ENCODE data around the gene PPP2R1A.

The PPP2R1A gene

DNA sequence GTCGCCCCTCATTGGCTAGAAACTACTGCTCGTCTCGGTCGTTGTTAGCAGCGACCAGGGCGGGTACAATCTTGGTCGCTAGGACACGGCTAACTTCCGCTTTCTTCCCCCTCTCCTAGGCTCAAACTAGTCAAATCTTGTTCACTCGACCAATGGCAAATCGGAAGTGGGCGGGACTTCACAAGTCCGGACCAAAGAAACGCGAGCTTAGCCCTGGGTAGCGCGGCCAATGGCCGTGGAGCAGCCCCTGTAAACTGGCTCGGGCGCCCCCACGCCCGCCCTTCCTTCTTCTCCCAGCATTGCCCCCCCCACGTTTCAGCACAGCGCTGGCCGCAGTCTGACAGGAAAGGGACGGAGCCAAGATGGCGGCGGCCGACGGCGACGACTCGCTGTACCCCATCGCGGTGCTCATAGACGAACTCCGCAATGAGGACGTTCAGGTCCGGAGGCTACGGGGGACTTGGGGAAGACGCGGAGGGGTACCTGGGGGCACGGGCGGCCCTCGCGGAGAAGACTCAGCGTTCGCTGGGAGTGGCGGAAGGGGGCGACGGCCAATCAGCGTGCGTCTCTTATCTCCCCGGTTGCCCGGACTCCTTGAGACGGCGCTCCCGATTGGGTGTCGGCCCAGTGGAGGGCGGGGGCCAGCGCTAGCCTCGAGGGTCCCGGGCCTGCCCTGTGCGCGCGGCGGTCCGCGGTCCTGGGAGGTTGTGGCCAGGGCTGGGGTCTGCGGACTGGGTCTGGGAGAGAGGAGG lies at the start of gene PPP2R1A:
TSS of gene PPP2R1A (plus strand) at position 318 of the 752 bp plus-strand sequence. CDS start at position 363, 45 bp downstream.
- Histone ChIP-seq H3K36me3 (replicated peaks; ENCODE audit: insufficient read depth, low read length) (peaks cover 9% of the 10 kb centered on the region; the same call in 1 of the 2 replicates), H3K9ac (ENCODE audit: low read length) (peak within 1 kb of the TSS; percentile 95), H3K4me2 (ENCODE audit: low read depth, low read length) (peak within 1 kb of the TSS; percentile 82), H4K20me1 (ENCODE audit: insufficient read depth, low read length) (no peaks in the 10 kb centered on the region), H3K79me2 (ENCODE audit: low read length) (peaks cover 50% of the 10 kb centered on the region), H3K27me3 (replicated peaks; ENCODE audit: insufficient read depth, low read length) (no peaks in the 10 kb centered on the region), H3F3A (ENCODE audit: insufficient read depth, low read length) (no peaks in the 10 kb centered on the region), H3K9me3 (replicated peaks; ENCODE audit: insufficient read depth, low read length) (no peaks in the 10 kb centered on the region), H2AFZ (ENCODE audit: low read length) (peak within 1 kb of the TSS; percentile 79), H3K9me2 (replicated peaks; ENCODE audit: insufficient read depth, low read length) (no peaks in the 10 kb centered on the region), H3K4me3 (ENCODE audit: low read length) (peak within 1 kb of the TSS; percentile 96), H3K4me1 (ENCODE audit: low read length) (no peaks in the 10 kb centered on the region; the same call in 1 of the 2 replicates), H3K27ac (ENCODE audit: low read length) (peak within 1 kb of the TSS; percentile 89)
- TF ChIP-seq, protein P1, sequence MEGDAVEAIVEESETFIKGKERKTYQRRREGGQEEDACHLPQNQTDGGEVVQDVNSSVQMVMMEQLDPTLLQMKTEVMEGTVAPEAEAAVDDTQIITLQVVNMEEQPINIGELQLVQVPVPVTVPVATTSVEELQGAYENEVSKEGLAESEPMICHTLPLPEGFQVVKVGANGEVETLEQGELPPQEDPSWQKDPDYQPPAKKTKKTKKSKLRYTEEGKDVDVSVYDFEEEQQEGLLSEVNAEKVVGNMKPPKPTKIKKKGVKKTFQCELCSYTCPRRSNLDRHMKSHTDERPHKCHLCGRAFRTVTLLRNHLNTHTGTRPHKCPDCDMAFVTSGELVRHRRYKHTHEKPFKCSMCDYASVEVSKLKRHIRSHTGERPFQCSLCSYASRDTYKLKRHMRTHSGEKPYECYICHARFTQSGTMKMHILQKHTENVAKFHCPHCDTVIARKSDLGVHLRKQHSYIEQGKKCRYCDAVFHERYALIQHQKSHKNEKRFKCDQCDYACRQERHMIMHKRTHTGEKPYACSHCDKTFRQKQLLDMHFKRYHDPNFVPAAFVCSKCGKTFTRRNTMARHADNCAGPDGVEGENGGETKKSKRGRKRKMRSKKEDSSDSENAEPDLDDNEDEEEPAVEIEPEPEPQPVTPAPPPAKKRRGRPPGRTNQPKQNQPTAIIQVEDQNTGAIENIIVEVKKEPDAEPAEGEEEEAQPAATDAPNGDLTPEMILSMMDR (IDR thresholded peaks at IDR 0.05; ENCODE audit: low read length): no peak
- no peak for TF ChIP-seq EZH2 (optimal IDR thresholded peaks at IDR 0.05; ENCODE audit: low read depth, low read length)
- no peak for TF ChIP-seq EZH2phosphoT487 (IDR thresholded peaks at IDR 0.05; ENCODE audit: low read length)
- peak; percentile 100 for DNase-seq

DNA sequence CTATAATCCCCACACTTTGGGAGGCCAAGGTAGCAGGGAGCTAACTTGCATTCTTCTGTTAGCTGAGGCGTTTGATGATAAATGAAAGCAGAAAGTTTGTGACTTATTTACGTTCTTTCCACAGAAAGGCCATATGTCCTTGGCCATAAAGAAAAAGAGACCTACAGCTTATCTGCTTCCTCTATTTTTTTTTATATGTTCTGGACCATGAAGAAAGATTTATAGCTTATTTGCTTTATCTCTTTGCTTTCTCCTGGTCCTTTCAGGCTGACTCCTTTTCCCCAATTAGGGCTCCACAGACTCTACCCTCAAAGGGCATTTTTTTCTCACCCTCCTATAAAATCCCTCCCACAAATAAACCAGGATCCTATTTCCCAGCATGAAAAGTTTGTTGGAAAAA lies 48.6 kb upstream of the PPP2R1A start:
- DNase-seq: no peak
- H3K9me3 ChIP-seq (replicated peaks; ENCODE audit: insufficient read depth, low read length): no peaks in the 10 kb centered on the region
- no peak overlapping the region for H2AFZ ChIP-seq (ENCODE audit: low read length)
- no peak overlapping the region for H3K4me3 ChIP-seq (ENCODE audit: low read length)
- peaks cover 7% of the 10 kb centered on the region; the same call in 1 of the 2 replicates for H3K79me2 ChIP-seq (ENCODE audit: low read length)
- peaks cover 3% of the 10 kb centered on the region; the same call in 1 of the 2 replicates for H3F3A ChIP-seq (ENCODE audit: insufficient read depth, low read length)
- H3K27me3 ChIP-seq (replicated peaks; ENCODE audit: insufficient read depth, low read length): no peaks in the 10 kb centered on the region
- no peak overlapping the region for H3K4me2 ChIP-seq (ENCODE audit: low read depth, low read length)
- H3K27ac ChIP-seq (ENCODE audit: low read length): no peak overlapping the region
- H3K4me1 ChIP-seq (ENCODE audit: low read length): no peaks in the 10 kb centered on the region
- no peak overlapping the region for H3K9ac ChIP-seq (ENCODE audit: low read length)
- no peaks in the 10 kb centered on the region for H3K36me3 ChIP-seq (replicated peaks; ENCODE audit: insufficient read depth, low read length)
- TF ChIP-seq EZH2 (optimal IDR thresholded peaks at IDR 0.05; ENCODE audit: low read depth, low read length) (no peak), EZH2phosphoT487 (IDR thresholded peaks at IDR 0.05; ENCODE audit: low read length) (no peak)
- TF ChIP-seq, protein P1 (IDR thresholded peaks at IDR 0.05; ENCODE audit: low read length): no peak
- H4K20me1 ChIP-seq (ENCODE audit: insufficient read depth, low read length): no peaks in the 10 kb centered on the region
- no peaks in the 10 kb centered on the region for H3K9me2 ChIP-seq (replicated peaks; ENCODE audit: insufficient read depth, low read length)

DNA sequence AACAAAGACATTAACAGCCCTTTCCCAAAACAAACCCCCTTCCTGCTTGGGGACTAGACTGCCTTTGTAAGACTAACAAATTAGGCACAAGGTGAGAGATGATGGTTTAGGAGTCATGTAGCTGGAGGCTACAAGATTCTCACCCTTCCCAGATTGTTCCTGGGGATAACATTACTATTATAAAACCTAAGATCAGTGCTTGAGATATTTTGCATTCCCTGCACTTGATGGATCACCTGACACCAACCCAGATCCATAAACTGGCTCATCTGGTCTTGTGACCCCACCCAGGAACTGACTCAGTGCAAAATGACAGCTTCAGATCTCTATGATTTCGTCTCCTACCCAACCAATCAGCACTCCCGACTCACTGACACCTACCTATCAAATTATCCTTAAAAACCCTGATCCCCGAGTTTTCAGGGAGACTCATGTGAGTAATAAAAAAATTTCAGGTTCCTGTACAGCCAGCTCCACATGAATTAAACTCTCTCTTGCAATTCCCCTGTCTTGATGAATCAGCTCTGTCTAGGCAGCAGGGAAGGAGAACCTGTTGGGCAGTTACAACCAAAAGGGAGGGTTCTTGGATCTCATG lies 47.8 kb upstream of the PPP2R1A start:
- DNase-seq: no peak
- Histone ChIP-seq H3K9me3 (replicated peaks; ENCODE audit: insufficient read depth, low read length) (no peaks in the 10 kb centered on the region), H3K79me2 (ENCODE audit: low read length) (peaks cover 7% of the 10 kb centered on the region; the same call in 1 of the 2 replicates), H3K4me3 (ENCODE audit: low read length) (no peak overlapping the region), H3K9ac (ENCODE audit: low read length) (no peak overlapping the region), H3K9me2 (replicated peaks; ENCODE audit: insufficient read depth, low read length) (no peaks in the 10 kb centered on the region), H3K4me2 (ENCODE audit: low read depth, low read length) (no peak overlapping the region), H2AFZ (ENCODE audit: low read length) (no peak overlapping the region), H4K20me1 (ENCODE audit: insufficient read depth, low read length) (no peaks in the 10 kb centered on the region), H3K4me1 (ENCODE audit: low read length) (no peaks in the 10 kb centered on the region), H3K36me3 (replicated peaks; ENCODE audit: insufficient read depth, low read length) (no peaks in the 10 kb centered on the region), H3K27ac (ENCODE audit: low read length) (no peak overlapping the region), H3F3A (ENCODE audit: insufficient read depth, low read length) (peaks cover 3% of the 10 kb centered on the region; the same call in 1 of the 2 replicates), H3K27me3 (replicated peaks; ENCODE audit: insufficient read depth, low read length) (no peaks in the 10 kb centered on the region)
- TF ChIP-seq EZH2phosphoT487 (IDR thresholded peaks at IDR 0.05; ENCODE audit: low read length): no peak
- no peak for TF ChIP-seq EZH2 (optimal IDR thresholded peaks at IDR 0.05; ENCODE audit: low read depth, low read length)
- TF ChIP-seq, protein P1 (IDR thresholded peaks at IDR 0.05; ENCODE audit: low read length): no peak
